ENCODE data around the gene ARID3A. TPM values are rescaled to one million over a fixed set of nuclear protein-coding genes. Genes with fewer than 3 reads are reported as not detected.

Gene ARID3A
- total and polyA plus RNA-seq, 7 donors: 1.4 to 11.6 (median 3.7) TPM

DNA sequence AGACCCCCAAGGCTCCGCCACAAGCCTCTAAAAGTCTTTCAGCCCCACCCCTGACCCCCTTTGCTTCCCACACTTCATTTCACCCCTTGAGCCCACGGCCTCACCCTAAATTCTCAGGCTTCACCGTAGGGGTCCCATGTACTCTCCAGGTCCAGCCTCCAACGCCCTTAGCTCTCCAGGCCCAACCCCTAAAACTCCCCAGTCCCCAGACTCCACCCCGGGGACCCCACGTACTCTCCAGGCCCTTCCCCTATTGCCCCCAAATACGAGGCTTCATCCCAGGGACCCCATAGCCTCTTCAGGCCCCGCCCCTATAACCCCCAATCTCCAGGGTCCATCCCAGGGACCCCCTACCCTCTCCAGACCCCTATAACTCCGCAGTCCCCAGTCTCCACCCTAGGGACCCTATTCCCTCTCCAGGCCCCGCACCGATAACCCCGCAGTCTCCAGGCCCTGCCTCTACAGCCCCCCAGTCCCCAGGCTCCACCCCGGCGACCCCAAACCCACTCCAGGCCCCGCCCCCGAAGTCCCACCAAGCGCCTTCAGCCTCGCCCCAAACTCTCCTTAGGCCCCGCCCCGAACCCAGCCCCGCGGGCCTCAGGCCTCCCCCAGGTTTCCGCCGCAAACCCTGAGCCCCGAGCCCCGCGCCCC lies 33.5 kb upstream of the ARID3A start:
- no peaks in the 10 kb centered on the region for H3K9me3 ChIP-seq
- no peak for DNase-seq
- peak overlapping the region; percentile 76 to 96 (median 78) for H3K4me3 ChIP-seq
- TF ChIP-seq POLR2A (IDR thresholded peaks at IDR 0.05) (no peak), POLR2AphosphoS5 (IDR thresholded peaks at IDR 0.05) (no peak), EP300 (IDR thresholded peaks at IDR 0.05) (no peak)
- TF ChIP-seq, protein P1, sequence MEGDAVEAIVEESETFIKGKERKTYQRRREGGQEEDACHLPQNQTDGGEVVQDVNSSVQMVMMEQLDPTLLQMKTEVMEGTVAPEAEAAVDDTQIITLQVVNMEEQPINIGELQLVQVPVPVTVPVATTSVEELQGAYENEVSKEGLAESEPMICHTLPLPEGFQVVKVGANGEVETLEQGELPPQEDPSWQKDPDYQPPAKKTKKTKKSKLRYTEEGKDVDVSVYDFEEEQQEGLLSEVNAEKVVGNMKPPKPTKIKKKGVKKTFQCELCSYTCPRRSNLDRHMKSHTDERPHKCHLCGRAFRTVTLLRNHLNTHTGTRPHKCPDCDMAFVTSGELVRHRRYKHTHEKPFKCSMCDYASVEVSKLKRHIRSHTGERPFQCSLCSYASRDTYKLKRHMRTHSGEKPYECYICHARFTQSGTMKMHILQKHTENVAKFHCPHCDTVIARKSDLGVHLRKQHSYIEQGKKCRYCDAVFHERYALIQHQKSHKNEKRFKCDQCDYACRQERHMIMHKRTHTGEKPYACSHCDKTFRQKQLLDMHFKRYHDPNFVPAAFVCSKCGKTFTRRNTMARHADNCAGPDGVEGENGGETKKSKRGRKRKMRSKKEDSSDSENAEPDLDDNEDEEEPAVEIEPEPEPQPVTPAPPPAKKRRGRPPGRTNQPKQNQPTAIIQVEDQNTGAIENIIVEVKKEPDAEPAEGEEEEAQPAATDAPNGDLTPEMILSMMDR (IDR thresholded peaks at IDR 0.05): no peak
- peak overlapping the region; percentile 89 to 92 (median 90) for H3K27ac ChIP-seq
- intact Hi-C loops (cut with DNase I): no loop called here
- WGBS, 2 donors: 2 to 6% methylated on average over 27 of the region's 27 CpGs
- H3K36me3 ChIP-seq: peaks cover 0 to 36% (median 8%) of the 10 kb centered on the region in 4 donors
- no peaks in the 10 kb centered on the region for H3K27me3 ChIP-seq
- H3K4me1 ChIP-seq: peaks cover 0 to 22% (median 18%) of the 10 kb centered on the region in 4 donors

DNA sequence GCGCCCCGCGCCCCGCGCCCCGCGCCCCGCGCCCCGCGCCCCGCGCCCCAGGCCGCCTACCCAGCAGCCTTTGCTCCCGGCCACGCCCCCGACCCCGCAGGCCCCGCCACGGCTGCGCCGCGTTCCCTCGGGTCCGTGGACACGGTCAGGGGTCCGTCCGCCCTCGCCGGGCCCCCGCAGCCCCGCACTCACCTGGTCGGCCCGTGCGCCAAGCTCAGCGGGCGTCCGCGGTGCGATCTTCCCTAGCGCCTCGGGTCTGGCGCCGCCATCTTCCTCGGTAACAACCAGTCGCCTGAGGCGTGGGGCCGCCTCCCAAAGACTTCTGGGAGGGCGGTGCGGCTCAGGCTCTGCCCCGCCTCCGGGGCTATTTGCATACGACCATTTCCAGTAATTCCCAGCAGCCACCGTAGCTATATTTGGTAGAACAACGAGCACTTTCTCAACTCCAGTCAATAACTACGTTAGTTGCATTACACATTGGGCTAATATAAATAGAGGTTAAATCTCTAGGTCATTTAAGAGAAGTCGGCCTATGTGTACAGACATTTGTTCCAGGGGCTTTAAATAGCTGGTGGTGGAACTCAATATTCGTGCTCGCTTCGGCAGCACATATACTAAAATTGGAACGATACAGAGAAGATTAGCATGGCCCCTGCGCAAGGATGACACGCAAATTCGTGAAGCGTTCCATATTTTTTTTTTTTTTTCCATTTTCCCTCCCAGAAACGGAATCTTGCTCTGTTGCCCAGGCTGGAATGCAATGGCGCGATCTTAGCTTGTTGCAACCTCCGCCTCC lies 32.7 kb upstream of the ARID3A start, which contains the start of the genes MED16 and RNU6-9:
Gene MED16 (minus strand): TSS at position 294 of the 796 bp plus-strand sequence. CDS start 2,056 bp downstream, outside the sequence.
Gene RNU6-9 (plus strand): TSS at position 591 of the 796 bp plus-strand sequence.
- Histone ChIP-seq H3K4me3 (peak within 1 kb of the TSS; percentile 76 to 96 (median 78)), H3K27me3 (no peaks in the 10 kb centered on the region), H3K27ac (peak within 1 kb of the TSS; percentile 89 to 92 (median 90)), H3K9me3 (no peaks in the 10 kb centered on the region), H3K36me3 (peaks cover 0 to 30% (median 8%) of the 10 kb centered on the region in 4 donors), H3K4me1 (peaks cover 0 to 22% (median 18%) of the 10 kb centered on the region in 4 donors)
- 1% methylated on average over 69 of the region's 69 CpGs for WGBS, 2 donors
- TF ChIP-seq POLR2A (IDR thresholded peaks at IDR 0.05) (peak in 1 of 2 donors; percentile 44), EP300 (IDR thresholded peaks at IDR 0.05) (no peak), POLR2AphosphoS5 (IDR thresholded peaks at IDR 0.05) (peak; percentile 47 to 70 (median 65))
- DNase-seq: peak; percentile 97
- intact Hi-C loops (cut with DNase I): no loop called here

DNA sequence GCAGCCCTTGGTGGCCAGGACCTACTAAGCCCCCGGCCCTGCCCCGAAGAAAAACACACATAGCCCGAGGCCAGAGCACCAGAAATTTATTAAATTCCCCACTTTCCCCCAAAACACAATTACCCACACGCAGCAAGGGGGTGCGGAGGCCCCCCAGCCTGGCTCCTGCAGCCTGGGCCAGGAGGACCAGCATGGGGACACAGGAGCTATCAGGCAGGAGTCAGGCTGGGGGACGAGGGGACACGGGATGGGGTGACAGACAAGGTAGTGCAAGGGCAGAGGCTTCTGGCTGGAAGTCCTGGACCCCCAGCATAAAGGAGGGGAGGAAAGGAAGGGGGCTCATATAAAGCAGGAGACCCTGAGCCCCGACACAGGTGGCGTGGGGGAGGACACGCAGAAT lies 29.4 kb upstream of the ARID3A start:
- Histone ChIP-seq H3K9me3 (no peaks in the 10 kb centered on the region), H3K4me3 (no peak overlapping the region), H3K4me1 (peaks cover 0 to 15% (median 11%) of the 10 kb centered on the region in 4 donors), H3K27ac (no peak overlapping the region), H3K36me3 (peaks cover 0 to 24% (median 10%) of the 10 kb centered on the region in 4 donors), H3K27me3 (no peaks in the 10 kb centered on the region)
- no peak for DNase-seq
- TF ChIP-seq, protein P1 (IDR thresholded peaks at IDR 0.05): no peak
- no peak for TF ChIP-seq POLR2AphosphoS5 (IDR thresholded peaks at IDR 0.05)
- TF ChIP-seq POLR2A (IDR thresholded peaks at IDR 0.05): no peak
- TF ChIP-seq EP300 (IDR thresholded peaks at IDR 0.05): no peak
- intact Hi-C loops (cut with DNase I): no loop called here
- WGBS, 2 donors: 96 to 97% methylated on average over 10 of the region's 10 CpGs

DNA sequence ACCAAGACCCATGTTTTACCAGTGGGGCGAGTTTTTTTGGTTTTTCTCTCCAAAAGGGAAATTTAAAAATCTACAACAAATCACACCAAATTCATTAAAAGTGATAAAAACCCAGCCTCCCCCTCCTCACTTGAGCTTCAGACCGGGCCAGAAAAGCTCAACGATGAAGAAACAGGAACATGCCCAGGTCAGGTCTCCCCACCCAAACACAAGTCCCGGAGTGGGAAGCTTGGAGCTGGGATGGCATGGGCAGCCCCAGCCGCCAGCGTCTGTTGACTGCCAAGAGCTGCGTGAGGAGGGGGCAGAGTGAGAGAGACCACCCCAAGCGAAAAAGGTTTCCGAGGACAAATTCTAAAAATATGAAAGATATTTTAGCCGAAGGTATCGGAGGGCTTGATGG lies 28.8 kb upstream of the ARID3A start:
- Histone ChIP-seq H3K4me3 (no peak overlapping the region), H3K27me3 (no peaks in the 10 kb centered on the region), H3K4me1 (peaks cover 0 to 9% (median 6%) of the 10 kb centered on the region in 4 donors), H3K36me3 (peaks cover 0 to 30% (median 13%) of the 10 kb centered on the region in 4 donors), H3K9me3 (no peaks in the 10 kb centered on the region), H3K27ac (no peak overlapping the region)
- WGBS, 2 donors: 93% methylated on average over 11 of the region's 11 CpGs
- intact Hi-C loops (cut with DNase I): no loop called here
- DNase-seq: no peak
- TF ChIP-seq POLR2A (IDR thresholded peaks at IDR 0.05) (no peak), POLR2AphosphoS5 (IDR thresholded peaks at IDR 0.05) (no peak), EP300 (IDR thresholded peaks at IDR 0.05) (no peak)
- TF ChIP-seq, protein P1 (IDR thresholded peaks at IDR 0.05): no peak

Measured in sigmoid colon (tissue), 7 donors.